Measurements from ENCODE around the gene ABAT.
"Not testable (repeated sequence)": the region's sequence is repeated elsewhere in the genome, so short reads cannot be mapped to it uniquely, and the experiment has no call there.

ABAT gene

DNA sequence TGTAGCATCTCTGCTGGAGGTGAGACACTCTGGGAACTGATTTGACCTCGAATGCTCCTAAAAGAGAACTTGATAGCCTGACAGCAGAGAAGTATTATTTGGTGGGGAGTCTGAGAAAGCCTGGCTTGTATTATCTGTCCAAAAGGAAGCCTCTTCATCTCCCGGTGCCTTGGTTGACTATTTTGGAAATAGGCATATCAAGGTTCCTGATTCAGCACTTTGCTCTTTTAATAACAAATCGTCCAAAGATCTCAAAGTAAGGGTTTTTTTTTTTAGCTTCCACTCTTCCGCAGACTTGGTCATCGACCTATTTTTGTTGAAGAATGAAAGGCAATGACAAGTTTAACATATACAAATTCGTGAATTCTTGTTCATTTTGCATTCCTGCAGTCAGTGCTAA is 108.3 kb downstream of the ABAT start:
- Histone ChIP-seq H2AFZ (ENCODE audit: low read depth, low read length) (no peak overlapping the region), H3K36me3 (replicated peaks; ENCODE audit: low read depth, low read length) (no peaks in the 10 kb centered on the region), H3K9me3 (ENCODE audit: insufficient read depth, low read length) (no peaks in the 10 kb centered on the region), H3K4me3 (ENCODE audit: low read length) (no peak overlapping the region), H3K9ac (ENCODE audit: low read length) (no peak overlapping the region), H3K4me1 (ENCODE audit: low read length) (no peaks in the 10 kb centered on the region), H3K79me2 (ENCODE audit: low read length) (no peaks in the 10 kb centered on the region), H3K27me3 (ENCODE audit: low read depth, low read length) (peaks cover 5% of the 10 kb centered on the region; the same call in 1 of the 2 replicates), H4K20me1 (ENCODE audit: insufficient read depth, low read length) (no peaks in the 10 kb centered on the region), H3K4me2 (ENCODE audit: low read length) (no peak overlapping the region), H3K27ac (ENCODE audit: low read length) (no peak overlapping the region)
- TF ChIP-seq EZH2phosphoT487 (IDR thresholded peaks at IDR 0.05; ENCODE audit: low read depth), result no peak
- TF ChIP-seq, protein P1, sequence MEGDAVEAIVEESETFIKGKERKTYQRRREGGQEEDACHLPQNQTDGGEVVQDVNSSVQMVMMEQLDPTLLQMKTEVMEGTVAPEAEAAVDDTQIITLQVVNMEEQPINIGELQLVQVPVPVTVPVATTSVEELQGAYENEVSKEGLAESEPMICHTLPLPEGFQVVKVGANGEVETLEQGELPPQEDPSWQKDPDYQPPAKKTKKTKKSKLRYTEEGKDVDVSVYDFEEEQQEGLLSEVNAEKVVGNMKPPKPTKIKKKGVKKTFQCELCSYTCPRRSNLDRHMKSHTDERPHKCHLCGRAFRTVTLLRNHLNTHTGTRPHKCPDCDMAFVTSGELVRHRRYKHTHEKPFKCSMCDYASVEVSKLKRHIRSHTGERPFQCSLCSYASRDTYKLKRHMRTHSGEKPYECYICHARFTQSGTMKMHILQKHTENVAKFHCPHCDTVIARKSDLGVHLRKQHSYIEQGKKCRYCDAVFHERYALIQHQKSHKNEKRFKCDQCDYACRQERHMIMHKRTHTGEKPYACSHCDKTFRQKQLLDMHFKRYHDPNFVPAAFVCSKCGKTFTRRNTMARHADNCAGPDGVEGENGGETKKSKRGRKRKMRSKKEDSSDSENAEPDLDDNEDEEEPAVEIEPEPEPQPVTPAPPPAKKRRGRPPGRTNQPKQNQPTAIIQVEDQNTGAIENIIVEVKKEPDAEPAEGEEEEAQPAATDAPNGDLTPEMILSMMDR (IDR thresholded peaks at IDR 0.05; ENCODE audit: low read depth, low read length), result no peak

GRCh38 chr16:8785408-8785807 is 111.0 kb downstream of the ABAT start:
- H3K79me2 ChIP-seq (ENCODE audit: low read length), result no peaks in the 10 kb centered on the region
- H2AFZ ChIP-seq (ENCODE audit: low read depth, low read length), result no peak overlapping the region
- H3K9ac ChIP-seq (ENCODE audit: low read length), result no peak overlapping the region
- no peak overlapping the region for H3K4me3 ChIP-seq (ENCODE audit: low read length)
- peaks cover 5% of the 10 kb centered on the region; the same call in 1 of the 2 replicates for H3K27me3 ChIP-seq (ENCODE audit: low read depth, low read length)
- no peak overlapping the region for H3K4me2 ChIP-seq (ENCODE audit: low read length)
- H3K36me3 ChIP-seq (replicated peaks; ENCODE audit: low read depth, low read length), result no peaks in the 10 kb centered on the region
- no peaks in the 10 kb centered on the region for H4K20me1 ChIP-seq (ENCODE audit: insufficient read depth, low read length)
- no peaks in the 10 kb centered on the region for H3K9me3 ChIP-seq (ENCODE audit: insufficient read depth, low read length)
- no peak overlapping the region for H3K27ac ChIP-seq (ENCODE audit: low read length)
- no peaks in the 10 kb centered on the region for H3K4me1 ChIP-seq (ENCODE audit: low read length)
- TF ChIP-seq EZH2phosphoT487 (IDR thresholded peaks at IDR 0.05; ENCODE audit: low read depth), result no peak
- TF ChIP-seq, protein P1 (IDR thresholded peaks at IDR 0.05; ENCODE audit: low read depth, low read length), result no peak

- not testable (repeated sequence) for H2AFZ ChIP-seq (ENCODE audit: low read depth, low read length); H4K20me1 ChIP-seq (ENCODE audit: insufficient read depth, low read length); H3K9ac ChIP-seq (ENCODE audit: low read length); H3K4me2 ChIP-seq (ENCODE audit: low read length); H3K27ac ChIP-seq (ENCODE audit: low read length); H3K27me3 ChIP-seq (ENCODE audit: low read depth, low read length); H3K9me3 ChIP-seq (ENCODE audit: insufficient read depth, low read length); H3K79me2 ChIP-seq (ENCODE audit: low read length); H3K4me1 ChIP-seq (ENCODE audit: low read length); H3K36me3 ChIP-seq (replicated peaks; ENCODE audit: low read depth, low read length); H3K4me3 ChIP-seq (ENCODE audit: low read length)
Observed at GRCh38 chr16:8786316-8786715, 111.9 kb downstream of the ABAT start.

GRCh38 chr16:8788578-8789172 is 114.3 kb downstream of the ABAT start:
- Histone ChIP-seq H2AFZ (ENCODE audit: low read depth, low read length) (no peak overlapping the region), H3K4me3 (ENCODE audit: low read length) (no peak overlapping the region), H3K9me3 (ENCODE audit: insufficient read depth, low read length) (no peaks in the 10 kb centered on the region), H3K4me1 (ENCODE audit: low read length) (no peaks in the 10 kb centered on the region), H4K20me1 (ENCODE audit: insufficient read depth, low read length) (no peaks in the 10 kb centered on the region), H3K79me2 (ENCODE audit: low read length) (no peaks in the 10 kb centered on the region), H3K36me3 (replicated peaks; ENCODE audit: low read depth, low read length) (no peaks in the 10 kb centered on the region), H3K9ac (ENCODE audit: low read length) (no peak overlapping the region), H3K4me2 (ENCODE audit: low read length) (no peak overlapping the region), H3K27ac (ENCODE audit: low read length) (no peak overlapping the region), H3K27me3 (ENCODE audit: low read depth, low read length) (no peaks in the 10 kb centered on the region)
- no peak for TF ChIP-seq EZH2phosphoT487 (IDR thresholded peaks at IDR 0.05; ENCODE audit: low read depth)
- TF ChIP-seq, protein P1 (IDR thresholded peaks at IDR 0.05; ENCODE audit: low read depth, low read length), result no peak
